Stimulated activated CD8-positive, alpha-beta memory T cell treated with anti-CD3 and anti-CD28 coated beads, Interleukin-12 subunit alpha, Interleukin-12 subunit beta, amount 100 ng/mL, for 24 hours (primary cell): ENCODE results near the gene SLC47A1.

ENCODE experiments used
- DNase-seq: peaks from one replicate; pipeline ENCODE4 v3.0.0-alpha.2; 2020; ENCODE audit errors: extremely low read depth

Gene SLC47A1

DNA sequence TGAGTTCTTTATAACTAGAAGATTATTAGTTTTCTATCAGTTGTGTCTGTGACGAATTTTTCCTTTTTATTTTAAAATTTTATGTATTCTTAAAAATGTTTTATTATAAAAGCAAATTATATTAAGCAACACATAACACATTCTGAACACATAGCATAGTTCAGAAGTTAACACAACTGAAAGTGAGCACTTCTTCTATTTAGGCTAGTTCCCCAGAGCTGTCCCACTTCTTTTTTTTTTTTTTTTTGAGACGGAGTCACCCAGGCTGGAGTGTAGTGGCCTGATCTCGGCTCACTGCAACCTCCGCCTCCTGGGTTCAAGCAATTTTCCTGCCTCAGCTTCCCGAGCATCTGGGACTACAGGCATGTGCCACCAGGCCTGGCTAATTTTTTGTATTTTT lies 77.2 kb downstream of the SLC47A1 start:
- no peak for DNase-seq

DNA sequence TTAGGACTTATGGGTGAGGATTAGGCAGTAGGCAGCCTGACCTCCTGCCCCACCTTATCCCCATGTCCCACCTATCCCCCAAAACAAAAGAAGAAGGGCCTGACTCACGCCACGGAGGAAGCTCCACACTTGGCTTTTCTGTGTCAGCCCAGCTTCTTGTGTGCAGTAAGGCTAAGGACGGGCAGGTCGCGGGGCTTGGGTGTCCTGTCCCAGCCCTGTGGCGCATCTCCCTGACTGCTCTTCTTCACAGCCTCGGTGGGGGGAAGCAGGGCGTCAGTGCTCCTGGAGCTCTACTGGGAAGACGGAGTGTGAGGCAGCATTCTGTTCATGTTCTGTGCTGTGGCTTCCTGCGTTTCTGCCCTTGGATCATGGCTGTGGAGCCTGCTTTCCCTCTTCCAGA lies 80.3 kb downstream of the SLC47A1 start:
- DNase-seq = no peak

DNA sequence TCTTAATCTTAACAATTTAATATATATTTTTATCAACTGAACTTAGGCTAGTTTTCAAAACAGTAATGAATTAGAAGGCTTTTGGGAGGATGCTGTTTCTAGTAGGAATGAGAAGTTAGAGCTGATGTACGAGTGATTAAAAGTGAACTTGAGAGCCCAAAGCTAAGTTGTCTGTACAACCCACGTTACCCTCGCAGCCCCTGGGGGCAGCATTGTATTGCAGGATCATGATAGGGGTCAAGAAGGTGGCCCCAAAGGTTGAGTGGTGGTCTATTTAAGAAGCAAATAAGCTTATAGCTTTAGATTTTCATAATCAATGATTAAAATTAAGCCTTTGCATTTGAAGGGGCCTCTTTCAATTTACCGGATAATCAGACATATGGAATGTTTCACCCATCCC lies 81.2 kb downstream of the SLC47A1 start:
- no peak for DNase-seq

DNA sequence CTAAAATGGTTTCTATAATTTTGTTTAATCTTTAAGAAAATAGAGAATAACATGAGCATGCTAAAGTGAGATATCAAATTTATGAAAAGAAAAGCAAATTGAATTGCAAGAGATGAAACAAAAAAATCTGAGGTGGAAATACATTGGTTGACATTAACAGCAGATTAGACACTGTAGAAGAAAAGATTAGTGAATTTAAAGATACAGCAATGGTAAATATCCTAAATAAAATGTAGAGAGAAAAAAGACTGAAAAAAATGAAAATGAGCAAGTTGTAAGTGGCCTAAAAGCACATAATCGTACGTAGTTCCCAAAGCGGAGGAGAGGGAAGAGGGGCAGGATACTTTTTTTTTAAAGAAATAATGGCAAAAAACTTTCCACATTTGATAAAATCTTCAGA lies 84.4 kb downstream of the SLC47A1 start:
- DNase-seq = no peak

DNA sequence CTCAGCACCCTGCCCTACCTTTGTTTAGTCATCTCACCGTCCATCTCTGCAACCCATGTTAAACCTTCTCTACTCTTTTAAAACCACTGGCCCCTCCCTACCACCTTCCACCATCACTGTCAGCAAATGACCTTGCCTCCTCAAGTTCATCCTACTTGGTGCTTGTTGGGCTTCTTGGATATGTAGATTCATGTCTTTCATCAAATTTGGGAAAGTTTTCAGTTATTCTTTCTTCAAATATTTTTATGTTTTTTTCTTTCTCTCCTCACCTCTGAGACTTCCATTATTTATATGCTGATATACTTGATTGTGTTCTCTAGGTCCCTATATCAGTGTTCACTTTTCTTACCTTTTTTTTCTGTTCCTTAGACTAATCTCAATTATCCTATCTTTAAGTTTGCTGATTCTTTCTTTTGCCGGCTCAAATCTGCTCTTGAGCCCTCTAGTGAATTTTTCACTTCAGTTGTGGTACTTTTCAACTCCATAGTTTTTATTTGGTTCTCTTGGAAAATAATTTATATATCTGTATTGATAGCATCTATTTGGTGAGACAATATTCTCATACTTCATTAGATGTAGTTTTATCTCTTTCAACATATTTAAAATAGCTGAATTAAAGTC lies 86.2 kb downstream of the SLC47A1 start:
- no peak for DNase-seq

DNA sequence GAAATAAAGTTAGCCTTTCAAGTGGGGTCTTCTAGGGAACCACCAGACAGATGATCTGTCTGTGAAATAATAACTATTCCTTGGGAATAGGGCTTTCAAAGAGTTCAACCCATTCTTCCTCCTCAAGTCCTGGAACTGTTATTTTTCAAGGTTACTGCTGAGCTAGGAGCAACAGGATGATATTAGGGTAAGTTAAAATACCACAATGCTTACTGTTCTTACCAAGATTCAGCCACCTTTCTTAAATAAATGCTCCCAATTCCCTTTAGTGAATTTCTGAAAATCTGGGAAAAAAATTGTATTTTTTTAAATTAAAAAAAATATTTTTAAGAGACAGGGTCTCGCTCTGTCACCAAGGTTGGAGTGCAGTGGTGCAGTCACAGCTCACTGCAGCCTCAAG lies 88.0 kb downstream of the SLC47A1 start:
- DNase-seq = no peak

DNA sequence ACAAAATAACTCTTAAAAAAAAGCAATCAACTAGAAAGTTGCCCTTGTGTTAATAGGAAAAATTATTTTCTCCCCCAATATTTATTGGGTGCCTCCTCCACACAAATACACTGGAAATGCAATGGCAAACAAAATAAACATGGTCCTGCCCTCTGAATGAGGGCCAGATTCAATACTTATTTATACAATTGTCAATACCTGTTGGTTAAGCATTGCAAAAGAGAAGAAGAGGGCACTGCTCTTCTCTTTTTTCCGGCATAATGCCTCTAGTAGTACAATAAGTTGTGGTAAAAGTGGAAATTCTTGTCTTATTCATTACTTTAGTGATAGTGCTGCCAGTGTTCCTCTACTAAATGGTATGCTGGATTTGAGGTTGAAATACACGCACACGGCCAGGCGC lies 92.4 kb downstream of the SLC47A1 start:
- no peak for DNase-seq
